Suprapubic skin (tissue), 4 donors: ENCODE measurements around the gene GRAP2.

Source experiments
- CTCF ChIP-seq, 2 donors: fragments of 200-600 bp in 1 of 2; fragments of 450-650 bp in 1 of 2; sonication (generic) in 1 of 2; IDR thresholded peaks; one replicate each; pipeline ENCODE4 v1.5.1; 2016 to 2019; ENCODE audit warnings: antibody characterized with exemption in 2 of 2, mild to moderate bottlenecking in 1 of 2, moderate library complexity in 1 of 2
- EP300 ChIP-seq: sonication (generic); formaldehyde crosslinking; IDR thresholded peaks from one replicate; pipeline ENCODE4 v1.6.1; 2017; ENCODE audit warnings: antibody characterized with exemption
- POLR2A ChIP-seq, 2 donors: fragments of 450-650 bp; IDR thresholded peaks; one replicate each; pipeline ENCODE4 v1.6.1; 2017; ENCODE audit warnings: antibody characterized with exemption in 2 of 2, mild to moderate bottlenecking in 2 of 2, moderate library complexity in 2 of 2
- POLR2AphosphoS5 ChIP-seq, 3 donors: sonication (generic); formaldehyde crosslinking; IDR thresholded peaks; one replicate each; pipeline ENCODE4 v1.6.1; 2017; ENCODE audit warnings: antibody characterized with exemption in 3 of 3

GRCh38 chr22:40018051-40018450 lies 117.2 kb downstream of the GRAP2 start:
- TF ChIP-seq POLR2A (IDR thresholded peaks at IDR 0.05) (no peak), CTCF (IDR thresholded peaks at IDR 0.05) (no peak), POLR2AphosphoS5 (IDR thresholded peaks at IDR 0.05) (no peak), EP300 (no peak)
